ENCODE measurements around the gene FXYD6.

GRCh38 chr11:117837791-117838190, 38.7 kb downstream of the FXYD6 start:
- TF ChIP-seq POLR2A (IDR thresholded peaks at IDR 0.05) (no peak), CTCF (IDR thresholded peaks at IDR 0.05) (no peak)
